ES-I3 (cell line): Measurements from ENCODE around the gene NT5DC4.

ENCODE experiments used
- H3K36me3 ChIP-seq: 2 replicates; pipeline ENCODE4 v1.6.1; 2013; ENCODE audit warnings: mild to moderate bottlenecking, low read length, control low read depth, moderate library complexity; ENCODE audit not compliant: insufficient read depth
- H3K4me1 ChIP-seq: 2 replicates; pipeline ENCODE4 v1.6.1; 2013; ENCODE audit warnings: mild to moderate bottlenecking, control low read depth, low read length; ENCODE audit not compliant: insufficient read depth
- H3K9ac ChIP-seq: 2 replicates; pipeline ENCODE4 v1.6.1; 2013; ENCODE audit warnings: low read depth, mild to moderate bottlenecking, low read length, moderate library complexity
- H3K9me3 ChIP-seq: 2 replicates; pipeline ENCODE4 v1.6.1; 2013; ENCODE audit warnings: mild to moderate bottlenecking, low read length, moderate library complexity; ENCODE audit not compliant: control insufficient read depth, insufficient read depth

NT5DC4 gene

DNA sequence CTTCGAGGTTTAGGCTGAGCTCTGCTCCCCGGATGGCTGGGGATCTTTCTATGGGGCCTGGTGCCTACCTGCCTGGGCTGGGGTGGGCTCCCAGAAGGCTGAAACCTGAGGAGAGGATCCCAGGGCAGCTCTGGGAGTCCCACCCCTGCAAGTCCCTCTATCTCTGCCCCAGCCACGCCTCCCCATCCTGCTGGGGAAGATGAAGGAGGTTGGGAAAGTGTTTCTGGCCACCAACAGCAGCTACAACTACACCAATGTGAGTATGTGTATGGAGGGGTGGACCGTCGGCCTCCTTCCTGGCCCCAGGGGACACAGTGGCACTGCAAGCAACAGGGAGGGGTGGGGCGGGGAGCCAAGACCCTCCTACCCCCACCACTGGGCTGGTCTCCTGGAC lies 2.7 kb downstream of the NT5DC4 start:
- Histone ChIP-seq H3K9ac (no peak overlapping the region), H3K9me3 (no peaks in the 10 kb centered on the region), H3K4me1 (peaks cover 8% of the 10 kb centered on the region; the same call in 1 of the 2 replicates), H3K36me3 (no peaks in the 10 kb centered on the region)

- no peaks in the 10 kb centered on the region for H3K36me3 ChIP-seq
- no peak overlapping the region for H3K9ac ChIP-seq
- H3K9me3 ChIP-seq: no peaks in the 10 kb centered on the region
- H3K4me1 ChIP-seq: peaks cover 8% of the 10 kb centered on the region; the same call in 1 of the 2 replicates
Observed at GRCh38 chr2:112723995-112724394, 3.2 kb downstream of the NT5DC4 start.

- Histone ChIP-seq H3K9ac (no peak overlapping the region), H3K4me1 (peaks cover 8% of the 10 kb centered on the region; the same call in 1 of the 2 replicates), H3K36me3 (no peaks in the 10 kb centered on the region), H3K9me3 (no peaks in the 10 kb centered on the region)
Observed at GRCh38 chr2:112724591-112725525, 4.0 kb downstream of the NT5DC4 start.

DNA sequence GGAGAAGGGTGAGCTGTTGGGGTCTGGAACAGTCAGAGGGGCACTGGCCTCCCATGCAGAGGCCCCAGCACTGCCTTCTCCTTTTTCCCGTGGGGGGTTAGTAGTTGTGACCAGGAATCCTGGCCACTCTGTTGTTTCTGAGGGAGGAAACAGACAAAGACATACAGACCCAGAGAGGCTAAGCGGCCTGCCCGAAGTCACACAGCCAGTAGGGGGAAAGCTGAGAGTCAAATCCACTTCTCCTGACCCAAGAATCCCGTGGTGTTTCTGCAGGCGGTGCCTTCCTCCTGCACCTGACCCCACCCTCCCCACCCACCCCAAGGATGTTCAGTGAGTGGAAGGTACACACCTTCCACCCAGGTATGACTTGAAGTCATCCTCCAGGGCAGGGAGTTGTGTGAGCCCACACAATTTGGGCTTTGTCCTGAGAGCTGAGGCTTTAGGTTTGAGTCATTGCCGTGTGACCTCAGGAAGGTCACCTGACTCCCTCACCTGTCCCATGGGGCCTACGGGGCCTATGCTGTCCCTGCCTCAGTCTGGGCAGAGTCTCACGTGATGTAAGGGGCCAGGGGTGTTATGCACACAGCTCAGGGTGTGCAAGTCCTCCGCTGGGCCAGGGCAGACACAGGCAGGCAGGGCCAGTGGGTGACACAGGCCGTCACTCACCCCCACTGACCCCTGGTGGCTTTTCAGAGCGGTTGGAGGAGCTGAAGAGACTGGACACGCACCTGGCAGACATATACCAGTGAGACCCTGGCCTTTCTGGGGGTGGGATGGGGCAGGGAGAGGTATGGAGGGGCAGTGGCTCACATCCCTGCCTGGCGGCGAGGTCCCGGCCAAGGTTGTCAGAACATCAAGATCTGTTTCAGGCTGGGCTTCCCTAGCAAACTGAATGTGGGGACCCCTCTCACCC lies 5.0 kb downstream of the NT5DC4 start:
- Histone ChIP-seq H3K36me3 (no peaks in the 10 kb centered on the region), H3K4me1 (peaks cover 8% of the 10 kb centered on the region; the same call in 1 of the 2 replicates), H3K9ac (no peak overlapping the region), H3K9me3 (no peaks in the 10 kb centered on the region)

- H3K36me3 ChIP-seq: no peaks in the 10 kb centered on the region
- no peak overlapping the region for H3K9ac ChIP-seq
- peaks cover 8% of the 10 kb centered on the region; the same call in 1 of the 2 replicates for H3K4me1 ChIP-seq
- no peaks in the 10 kb centered on the region for H3K9me3 ChIP-seq
Observed at GRCh38 chr2:112726487-112727190, 5.8 kb downstream of the NT5DC4 start.

DNA sequence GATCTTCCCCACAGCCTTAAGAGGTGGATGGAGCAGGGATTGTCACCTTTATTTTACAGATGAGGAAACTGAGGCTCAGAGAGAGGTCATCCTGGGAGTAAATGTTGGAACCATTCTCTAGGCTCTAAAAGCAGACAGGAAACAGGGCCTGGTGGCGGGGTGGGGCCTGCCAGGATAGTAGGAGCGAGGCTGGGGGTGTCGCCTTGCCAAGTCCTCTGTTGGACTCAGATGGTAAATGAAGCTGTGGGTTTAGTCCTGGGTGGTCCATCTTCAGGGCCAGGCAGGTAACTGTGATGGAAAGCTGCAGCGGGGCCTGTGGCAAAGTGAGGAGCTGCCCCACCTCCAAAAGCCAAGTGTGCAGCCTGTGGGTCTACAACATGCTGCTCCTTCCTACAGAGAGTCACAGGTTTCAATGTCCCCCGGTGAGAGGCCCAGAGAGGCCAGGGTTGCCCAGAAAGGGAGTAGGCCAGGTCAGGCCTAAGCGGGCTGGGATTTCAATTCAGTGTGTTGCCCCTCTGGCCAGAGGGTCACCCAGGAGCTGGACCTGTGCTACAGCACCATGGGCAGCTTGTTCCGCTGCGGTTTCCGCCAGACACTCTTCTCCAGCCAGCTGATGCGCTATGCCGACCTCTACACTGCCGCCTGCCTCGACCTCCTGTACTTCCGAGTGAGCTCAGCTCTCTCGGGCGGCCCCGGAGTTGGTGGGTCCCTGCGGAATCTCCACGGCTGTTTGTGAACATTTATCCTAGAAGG lies 6.6 kb downstream of the NT5DC4 start:
- Histone ChIP-seq H3K36me3 (no peaks in the 10 kb centered on the region), H3K4me1 (peaks cover 8% of the 10 kb centered on the region; the same call in 1 of the 2 replicates), H3K9me3 (no peaks in the 10 kb centered on the region), H3K9ac (no peak overlapping the region)

GRCh38 chr2:112728029-112728362 lies 7.2 kb downstream of the NT5DC4 start:
- Histone ChIP-seq H3K9me3 (no peaks in the 10 kb centered on the region), H3K9ac (no peak overlapping the region), H3K4me1 (peaks cover 8% of the 10 kb centered on the region; the same call in 1 of the 2 replicates), H3K36me3 (no peaks in the 10 kb centered on the region)

DNA sequence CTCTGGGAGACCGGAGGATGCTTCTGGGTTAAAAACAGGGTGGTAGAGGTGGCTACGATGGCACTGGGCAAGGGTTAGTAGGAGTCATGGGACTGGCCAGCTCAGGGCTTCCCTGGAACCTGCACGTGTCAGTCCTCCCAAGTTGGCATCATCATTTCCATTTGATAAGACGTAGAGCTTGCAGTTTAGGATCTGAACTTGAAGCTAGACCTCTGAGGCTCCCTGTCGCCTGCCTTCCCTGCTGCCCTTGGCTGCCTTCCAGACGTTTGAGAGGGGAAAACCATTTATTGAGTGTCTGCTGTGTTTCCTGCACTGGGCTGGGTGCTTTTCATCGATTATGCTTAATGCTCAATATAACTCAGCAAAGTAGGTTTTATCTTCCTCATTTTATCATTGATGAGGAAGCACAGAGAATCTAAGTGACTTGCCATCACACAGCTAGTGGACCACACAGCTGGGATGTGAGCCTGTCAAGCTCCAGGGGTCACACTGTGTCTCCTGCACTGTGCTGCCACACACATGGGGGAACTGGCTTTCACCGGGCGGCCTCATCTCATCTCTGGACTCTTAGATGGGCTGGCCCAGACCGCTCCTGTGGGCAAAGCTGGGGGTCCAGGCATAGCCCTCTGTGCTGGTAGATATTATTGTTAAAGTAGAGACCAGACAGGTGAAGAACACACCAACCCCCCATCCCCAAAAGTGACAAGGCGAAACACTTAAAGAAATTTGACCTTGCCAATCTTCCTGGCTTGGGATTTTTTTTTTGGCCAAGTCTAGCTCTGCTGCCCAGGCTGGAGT lies 7.8 kb downstream of the NT5DC4 start:
- Histone ChIP-seq H3K4me1 (peaks cover 8% of the 10 kb centered on the region; the same call in 1 of the 2 replicates), H3K9me3 (no peaks in the 10 kb centered on the region), H3K36me3 (no peaks in the 10 kb centered on the region), H3K9ac (no peak overlapping the region)

GRCh38 chr2:112730216-112730615 lies 9.4 kb downstream of the NT5DC4 start:
- Histone ChIP-seq H3K9me3 (no peaks in the 10 kb centered on the region), H3K9ac (no peak overlapping the region), H3K36me3 (no peaks in the 10 kb centered on the region), H3K4me1 (peaks cover 8% of the 10 kb centered on the region; the same call in 1 of the 2 replicates)

DNA sequence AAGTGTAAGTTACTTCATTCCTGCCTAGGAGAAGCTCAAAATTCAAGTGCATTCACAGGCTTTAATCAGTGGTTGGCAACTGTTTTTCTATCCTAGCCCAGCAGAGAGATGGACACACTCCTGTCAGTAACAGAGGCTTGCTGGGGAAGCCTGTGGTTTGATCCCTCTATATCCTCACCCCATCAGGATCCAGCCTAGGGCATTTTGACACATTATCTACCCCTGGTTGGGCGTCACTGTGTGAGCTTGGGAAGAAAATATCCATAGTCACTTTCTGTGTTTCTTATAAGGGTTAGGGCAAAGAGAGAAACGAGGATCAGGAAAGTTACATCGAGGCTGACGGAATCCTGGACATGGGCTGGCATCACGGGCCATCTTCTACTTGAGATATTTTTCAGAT lies 10.0 kb downstream of the NT5DC4 start:
- no peaks in the 10 kb centered on the region for H3K9me3 ChIP-seq
- peaks cover 8% of the 10 kb centered on the region; the same call in 1 of the 2 replicates for H3K4me1 ChIP-seq
- no peaks in the 10 kb centered on the region for H3K36me3 ChIP-seq
- no peak overlapping the region for H3K9ac ChIP-seq

DNA sequence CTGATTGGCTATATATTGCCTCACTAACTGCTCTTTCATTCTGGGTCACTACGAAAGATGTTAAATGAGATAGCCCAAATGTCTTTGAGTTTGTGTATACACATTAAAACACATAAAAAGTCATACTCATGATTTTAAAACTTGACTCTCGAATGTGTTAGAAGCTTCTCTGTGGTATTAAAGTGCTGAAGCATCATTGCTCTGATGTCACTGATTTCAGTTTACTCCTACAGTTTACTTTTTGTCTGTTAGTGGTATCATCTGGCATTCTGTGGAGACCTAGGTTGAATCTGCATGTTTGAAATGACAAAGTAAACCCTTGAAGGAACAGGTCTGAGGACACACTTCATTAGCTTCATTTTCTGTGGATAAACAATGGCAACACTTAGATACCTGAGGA lies 10.7 kb downstream of the NT5DC4 start:
- Histone ChIP-seq H3K9ac (no peak overlapping the region), H3K36me3 (no peaks in the 10 kb centered on the region), H3K4me1 (peaks cover under 1% of the 10 kb centered on the region; the same call in 1 of the 2 replicates), H3K9me3 (no peaks in the 10 kb centered on the region)

DNA sequence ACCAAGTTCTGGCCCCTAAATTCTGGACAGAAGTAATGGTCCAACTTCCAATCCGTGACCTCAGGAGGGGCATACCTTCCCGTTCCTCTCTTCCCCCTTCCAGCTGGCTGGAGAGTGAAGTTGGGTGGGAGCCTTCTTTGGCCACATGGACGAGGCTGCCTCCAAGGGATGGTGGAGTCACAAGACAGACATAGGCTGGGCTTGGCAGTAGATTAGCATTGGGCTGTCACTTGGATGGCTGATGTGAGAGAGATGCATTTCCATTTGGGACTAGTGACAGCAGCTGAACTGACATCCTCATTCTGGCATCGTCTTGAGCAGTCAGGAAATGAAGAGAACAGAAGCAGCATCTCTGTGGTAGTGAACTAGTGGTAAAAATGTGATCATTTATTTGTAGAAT lies 12.6 kb downstream of the NT5DC4 start:
- H3K4me1 ChIP-seq: no peaks in the 10 kb centered on the region

DNA sequence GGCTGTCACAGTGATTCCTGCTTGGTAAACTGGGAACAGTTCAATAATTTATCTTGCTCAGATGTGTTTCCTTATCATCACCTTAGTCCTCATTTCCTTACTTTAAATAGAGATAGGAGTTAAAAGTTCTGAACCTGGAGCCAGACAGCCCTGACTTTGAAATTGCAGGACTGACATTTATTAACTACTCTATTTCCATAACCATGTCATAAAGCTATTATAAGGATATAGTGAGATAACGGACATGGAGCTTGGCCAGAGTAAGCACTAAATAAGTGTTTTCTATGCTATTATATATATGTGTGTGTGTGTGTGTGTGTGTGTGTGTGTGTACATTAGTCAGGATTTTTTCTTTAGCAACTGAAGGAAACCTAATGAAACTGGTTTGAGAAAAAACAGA lies 13.1 kb downstream of the NT5DC4 start:
- H3K36me3 ChIP-seq: no peaks in the 10 kb centered on the region

More for the DNA sequence above, 12.6 kb downstream of the NT5DC4 start:
- Histone ChIP-seq H3K36me3 (no peaks in the 10 kb centered on the region), H3K9ac (no peak overlapping the region), H3K9me3 (no peaks in the 10 kb centered on the region)

More for the DNA sequence above, 13.1 kb downstream of the NT5DC4 start:
- no peaks in the 10 kb centered on the region for H3K9me3 ChIP-seq
- no peak overlapping the region for H3K9ac ChIP-seq
- no peaks in the 10 kb centered on the region for H3K4me1 ChIP-seq
